HepG2 (cell line): ENCODE results near the gene OGFR. TPM values are rescaled to one million over a fixed set of nuclear protein-coding genes. Genes with fewer than 3 reads are reported as not detected.

Experiments used
- ATAC-seq: fragments of 200-7000 bp; cut with Tn5 transposase; 3 replicates; pipeline ENCODE4 v1.9.1; 2020; ENCODE audit warnings: mild to moderate bottlenecking, moderate library complexity
- BruUV-seq: library from RNA; stranded (reverse); fragments of 400-500 nt; replicated peaks from 2 replicates; lab custom pipeline; 2021; lab: Mats Ljungman, UMichigan
- CTCF ChIA-PET: fragments of 300-600 bp; formaldehyde crosslinking; extraction: SDS; loops from one replicate; lab custom pipeline; 2021; ENCODE audit warnings: low total read pairs, inconsistent platforms, low intra/inter-chr PET ratio; lab: Yijun Ruan, JAX
- POLR2A ChIA-PET: fragments of 350-600 bp; sonication (Branson Sonifier 250); formaldehyde crosslinking; loops from one replicate; lab custom pipeline; 2020; ENCODE audit warnings: antibody characterized with exemption, inconsistent platforms; lab: Yijun Ruan, JAX
- DNase-seq: peaks from one replicate; pipeline ENCODE4 v3.0.0-alpha.2; 2015; ENCODE audit warnings: low spot score
- FAIRE-seq: peaks from 3 replicates; lab custom pipeline; 2011; peaks lifted over from hg19 to GRCh38; lab: Jason Lieb, UNC
- H2AFZ ChIP-seq: one replicate; pipeline ENCODE4 v1.6.1; 2011; ENCODE audit warnings: low read length, inconsistent platforms
- H3K27ac ChIP-seq: fragments of 300-600 bp; 3 replicates; pipeline ENCODE4 v1.8.0; 2011; ENCODE audit warnings: mixed run types, mild to moderate bottlenecking, mixed read lengths, low read length, inconsistent platforms; ENCODE audit not compliant: insufficient read depth; ENCODE audit errors: extremely low read length
- H3K27me3 ChIP-seq, 2 experiments: fragments of 200-600 bp in 1 of 2; 2 replicates in 1 of 2; 3 replicates in 1 of 2; pipeline versions ENCODE4 v1.6.0 to v1.8.0; 2011; ENCODE audit warnings: low read length in 2 of 2, mild to moderate bottlenecking in 2 of 2, moderate library complexity in 2 of 2, inconsistent platforms in 1 of 2; ENCODE audit not compliant: insufficient read depth in 2 of 2, control insufficient read depth in 1 of 2
- H3K36me3 ChIP-seq, 2 experiments: fragments of 200-600 bp in 1 of 2; replicated peaks in 1 of 2; 2 replicates in 1 of 2; 3 replicates in 1 of 2; pipeline versions ENCODE4 v1.5.1 to v1.8.0; 2011; ENCODE audit warnings: low read length in 2 of 2, inconsistent platforms in 1 of 2; ENCODE audit not compliant: insufficient read depth in 2 of 2, control insufficient read depth in 1 of 2
- H3K4me1 ChIP-seq: 2 replicates; pipeline ENCODE4 v1.5.1; 2012; ENCODE audit warnings: low read length, inconsistent platforms; ENCODE audit not compliant: insufficient read depth
- H3K4me2 ChIP-seq: 2 replicates; pipeline ENCODE4 v1.6.0; 2011; ENCODE audit warnings: low read depth, low read length, inconsistent platforms
- H3K4me3 ChIP-seq, 3 experiments: fragments of 200-600 bp in 1 of 3; sonication (generic), shearing (Covaris generic) in 1 of 3; replicated peaks in 1 of 3; 2 replicates each; pipeline ENCODE4 v1.5.1; 2011 to 2016; ENCODE audit warnings: low read length in 3 of 3, inconsistent platforms in 2 of 3, low read depth in 2 of 3, mild to moderate bottlenecking in 2 of 3, control low read depth in 1 of 3, mixed read lengths in 1 of 3; ENCODE audit not compliant: insufficient read depth in 1 of 3
- H3K79me2 ChIP-seq: one replicate; pipeline ENCODE4 v1.6.1; 2011; ENCODE audit warnings: low read length, inconsistent platforms; ENCODE audit not compliant: insufficient read depth
- H3K9ac ChIP-seq: 2 replicates; pipeline ENCODE4 v1.6.0; 2011; ENCODE audit warnings: mild to moderate bottlenecking, low read depth, low read length, inconsistent platforms; ENCODE audit not compliant: insufficient read depth
- H3K9me3 ChIP-seq: 2 replicates; pipeline ENCODE4 v1.5.1; 2012; ENCODE audit warnings: mild to moderate bottlenecking, low read length
- H4K20me1 ChIP-seq: 2 replicates; pipeline ENCODE4 v1.6.0; 2011; ENCODE audit warnings: inconsistent platforms, mild to moderate bottlenecking, low read length, moderate library complexity; ENCODE audit not compliant: insufficient read depth
- ARHGAP35 ChIP-seq: sonication (generic); formaldehyde crosslinking; IDR thresholded peaks from 2 replicates; pipeline ENCODE4 v1.9.0; 2022; ENCODE audit warnings: mild to moderate bottlenecking, inconsistent platforms, moderate library complexity, missing genetic modification reagents, borderline replicate concordance
- FOXO1 ChIP-seq: sonication (generic); formaldehyde crosslinking; IDR thresholded peaks from 2 replicates; pipeline ENCODE4 v1.4.0; 2020; ENCODE audit warnings: missing genetic modification reagents
- ISX ChIP-seq: sonication (generic); formaldehyde crosslinking; conservative IDR thresholded peaks from 2 replicates; pipeline ENCODE4 v1.5.0; 2020; ENCODE audit warnings: missing genetic modification reagents
- MLLT10 ChIP-seq: sonication (generic); formaldehyde crosslinking; IDR thresholded peaks from 2 replicates; pipeline ENCODE4 v1.4.0; 2020; ENCODE audit warnings: missing genetic modification reagents
- PRMT3 ChIP-seq: sonication (generic); formaldehyde crosslinking; IDR thresholded peaks from 2 replicates; pipeline ENCODE4 v1.8.1; 2022; ENCODE audit warnings: low read depth, mild to moderate bottlenecking, moderate library complexity, missing genetic modification reagents, borderline replicate concordance
- SIX4 ChIP-seq: sonication (generic); formaldehyde crosslinking; IDR thresholded peaks from 2 replicates; pipeline ENCODE4 v1.4.0; 2020; ENCODE audit warnings: missing genetic modification reagents
- TERF1 ChIP-seq: sonication (generic); formaldehyde crosslinking; IDR thresholded peaks from 2 replicates; pipeline ENCODE4 v1.8.0; 2022; ENCODE audit warnings: mild to moderate bottlenecking, missing genetic modification reagents, moderate library complexity
- ZNF446 ChIP-seq: sonication (generic); formaldehyde crosslinking; IDR thresholded peaks from 2 replicates; pipeline ENCODE4 v1.5.0; 2020; ENCODE audit warnings: mild to moderate bottlenecking, missing genetic modification reagents
- WGBS: methylation state at CpG from one replicate; pipeline ENCODE4 v1.1.6; 2017; ENCODE audit warnings: low lambda C conversion rate; 5-methylcytosine and 5-hydroxymethylcytosine counted together
- in situ Hi-C: cut with HindIII; loops from 2 replicates; pipeline ENCODE4 v1.10.0; 2017; ENCODE audit warnings: low pct_unique_long_range_greater_than_20kb; ENCODE audit not compliant: extremely low pct_ligation_motif_present
- intact Hi-C: fragments of 100-400 bp; cut with micrococcal nuclease; formaldehyde crosslinking; loops from one replicate; pipeline ENCODE4 v1.10.0; 2022; ENCODE audit not compliant: unreplicated experiment
- polyA plus RNA-seq, 8 experiments: library from polyadenylated mRNA; depleted of rRNA in 3 of 8; stranded (reverse) in 7 of 8; unstranded in 1 of 8; fragments of >200 nt; fragmentation: Illumina TruSeq in 4 of 8; extraction: Trizol in 4 of 8; gene quantifications; 2 replicates each; pipeline versions ENCODE4 v1.2.1 to v1.2.3, GENCODE V29; 2011 to 2016; ENCODE audit warnings: low read depth in 4 of 8, missing spikeins in 1 of 8, mixed read lengths in 1 of 8; ENCODE audit not compliant: insufficient read depth in 1 of 8
- total RNA-seq, 5 experiments: library from RNA; depleted of rRNA; stranded (reverse); fragments of >200 nt; fragmentation: Illumina TruSeq; extraction: Trizol; gene quantifications; 2 replicates each; pipeline ENCODE4 v1.2.3, GENCODE V29; 2016; ENCODE audit warnings: low read depth in 1 of 5
- TF ChIP-seq, protein P1 (sequence below): sonication (generic); formaldehyde crosslinking; conservative IDR thresholded peaks from 2 replicates; pipeline ENCODE4 v1.8.0; 2022; ENCODE audit warnings: mild to moderate bottlenecking, moderate library complexity, missing genetic modification reagents
- TF ChIP-seq, protein P2 (sequence below): sonication (generic); formaldehyde crosslinking; IDR thresholded peaks from 2 replicates; pipeline ENCODE4 v1.5.0; 2020; ENCODE audit warnings: mild to moderate bottlenecking, missing genetic modification reagents
- TF ChIP-seq, protein P3 (sequence below): sonication (generic); formaldehyde crosslinking; IDR thresholded peaks from 2 replicates; pipeline ENCODE4 v1.8.1; 2022; ENCODE audit warnings: low read depth, mild to moderate bottlenecking, missing genetic modification reagents

OGFR gene
- total and polyA plus RNA-seq, 2 of the 13 experiments (the other 11 are each of a cell fraction or from before 2014, with no cell fraction given): 47.7 to 81.8 TPM

DNA sequence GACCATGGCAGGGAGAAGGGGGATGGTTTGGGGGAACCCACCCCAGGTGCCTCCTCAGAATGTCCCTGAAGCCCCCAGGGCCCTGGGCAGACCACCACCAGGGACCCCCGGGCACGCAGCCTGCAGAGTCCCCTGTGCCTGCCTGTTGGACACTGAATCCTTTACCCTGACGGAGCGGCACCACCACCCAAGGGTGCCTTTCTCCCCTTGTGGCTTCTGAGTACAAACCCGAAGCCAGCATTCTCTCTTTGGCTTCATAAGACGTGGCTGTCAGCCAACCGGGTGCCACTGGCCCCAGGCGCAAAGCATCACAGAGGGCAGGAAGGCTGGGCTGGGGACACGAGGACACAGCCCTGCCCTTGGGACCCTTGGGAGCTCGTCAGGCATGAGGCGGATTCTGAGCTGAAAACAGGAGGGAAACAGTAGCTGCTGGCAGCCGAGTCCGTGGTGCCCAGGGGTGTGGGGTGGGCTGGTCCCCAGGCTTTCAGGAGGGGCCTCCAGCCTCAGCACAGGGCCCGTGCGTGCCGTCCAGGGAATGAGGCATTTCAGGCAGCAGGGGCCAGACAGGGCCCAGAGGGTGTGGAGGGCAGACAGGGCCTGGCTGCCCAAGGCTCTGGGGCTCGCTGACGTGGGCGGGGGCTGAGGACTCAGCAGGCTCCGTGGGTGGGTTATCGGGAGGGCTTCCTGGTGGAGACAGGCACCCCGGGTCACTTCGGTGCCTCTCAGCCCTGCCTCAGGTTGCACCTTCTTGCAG, 15.8 kb downstream of the OGFR start (continued):
- TF ChIP-seq, protein P1, sequence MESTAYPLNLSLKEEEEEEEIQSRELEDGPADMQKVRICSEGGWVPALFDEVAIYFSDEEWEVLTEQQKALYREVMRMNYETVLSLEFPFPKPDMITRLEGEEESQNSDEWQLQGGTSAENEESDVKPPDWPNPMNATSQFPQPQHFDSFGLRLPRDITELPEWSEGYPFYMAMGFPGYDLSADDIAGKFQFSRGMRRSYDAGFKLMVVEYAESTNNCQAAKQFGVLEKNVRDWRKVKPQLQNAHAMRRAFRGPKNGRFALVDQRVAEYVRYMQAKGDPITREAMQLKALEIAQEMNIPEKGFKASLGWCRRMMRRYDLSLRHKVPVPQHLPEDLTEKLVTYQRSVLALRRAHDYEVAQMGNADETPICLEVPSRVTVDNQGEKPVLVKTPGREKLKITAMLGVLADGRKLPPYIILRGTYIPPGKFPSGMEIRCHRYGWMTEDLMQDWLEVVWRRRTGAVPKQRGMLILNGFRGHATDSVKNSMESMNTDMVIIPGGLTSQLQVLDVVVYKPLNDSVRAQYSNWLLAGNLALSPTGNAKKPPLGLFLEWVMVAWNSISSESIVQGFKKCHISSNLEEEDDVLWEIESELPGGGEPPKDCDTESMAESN (CRISPR knock-in tag): no peak
- TF ChIP-seq SIX4 (CRISPR knock-in tag) (no peak), TERF1 (CRISPR knock-in tag) (no peak), ARHGAP35 (no peak), MLLT10 (CRISPR knock-in tag) (no peak)

GRCh38 chr20:62820962-62821725, 16.5 kb downstream of the OGFR start:
- H3K27ac ChIP-seq: no peak overlapping the region
- H4K20me1 ChIP-seq: peaks cover 4% of the 10 kb centered on the region; the same call in 1 of the 2 replicates
- in situ Hi-C loops (no loop called here), intact Hi-C loops (loop anchor here (5.0 kb wide), 1 partner anchor 41 kb away; the partner anchor contains the start of gene TCFL5)
- ChIA-PET POLR2A (interaction anchor here (6.8 kb wide), 1 partner anchor 26 kb away, joined by 64 read pairs; the partner anchor contains the start of gene MRGBP), CTCF (no interaction called here)
- DNase-seq: no peak
- no peak for ATAC-seq
- no TSS peak for BruUV-seq
- no peaks in the 10 kb centered on the region for H3K36me3 ChIP-seq
- peaks cover 6% of the 10 kb centered on the region for H3K79me2 ChIP-seq
- H3K27me3 ChIP-seq: no peaks in the 10 kb centered on the region
- no peak overlapping the region for H2AFZ ChIP-seq
- peaks cover 77% of the 10 kb centered on the region for H3K4me1 ChIP-seq
- H3K9me3 ChIP-seq: no peaks in the 10 kb centered on the region
- no peak overlapping the region for H3K4me3 ChIP-seq
- H3K9ac ChIP-seq: 0 out of 2 replicates have a peak overlapping the region, but pooled peaks have one; percentile 9
- 86% methylated on average over 18 of the region's 19 CpGs for WGBS
- H3K4me2 ChIP-seq: 0 out of 2 replicates have a peak overlapping the region, but pooled peaks have one; percentile 81
- no peak for FAIRE-seq
- 0 out of 2 replicates have a peak, but pooled peaks have one; percentile 3 for TF ChIP-seq FOXO1
- peak; percentile 48; the same call in 1 of the 2 replicates for TF ChIP-seq ZNF446 (CRISPR knock-in tag)
- TF ChIP-seq, protein P2, sequence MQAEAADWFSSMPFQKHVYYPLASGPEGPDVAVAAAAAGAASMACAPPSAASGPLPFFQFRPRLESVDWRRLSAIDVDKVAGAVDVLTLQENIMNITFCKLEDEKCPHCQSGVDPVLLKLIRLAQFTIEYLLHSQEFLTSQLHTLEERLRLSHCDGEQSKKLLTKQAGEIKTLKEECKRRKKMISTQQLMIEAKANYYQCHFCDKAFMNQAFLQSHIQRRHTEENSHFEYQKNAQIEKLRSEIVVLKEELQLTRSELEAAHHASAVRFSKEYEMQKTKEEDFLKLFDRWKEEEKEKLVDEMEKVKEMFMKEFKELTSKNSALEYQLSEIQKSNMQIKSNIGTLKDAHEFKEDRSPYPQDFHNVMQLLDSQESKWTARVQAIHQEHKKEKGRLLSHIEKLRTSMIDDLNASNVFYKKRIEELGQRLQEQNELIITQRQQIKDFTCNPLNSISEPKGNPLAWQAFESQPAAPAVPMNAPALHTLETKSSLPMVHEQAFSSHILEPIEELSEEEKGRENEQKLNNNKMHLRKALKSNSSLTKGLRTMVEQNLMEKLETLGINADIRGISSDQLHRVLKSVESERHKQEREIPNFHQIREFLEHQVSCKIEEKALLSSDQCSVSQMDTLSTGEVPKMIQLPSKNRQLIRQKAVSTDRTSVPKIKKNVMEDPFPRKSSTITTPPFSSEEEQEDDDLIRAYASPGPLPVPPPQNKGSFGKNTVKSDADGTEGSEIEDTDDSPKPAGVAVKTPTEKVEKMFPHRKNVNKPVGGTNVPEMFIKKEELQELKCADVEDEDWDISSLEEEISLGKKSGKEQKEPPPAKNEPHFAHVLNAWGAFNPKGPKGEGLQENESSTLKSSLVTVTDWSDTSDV (CRISPR knock-in tag): no peak
- TF ChIP-seq, protein P3, sequence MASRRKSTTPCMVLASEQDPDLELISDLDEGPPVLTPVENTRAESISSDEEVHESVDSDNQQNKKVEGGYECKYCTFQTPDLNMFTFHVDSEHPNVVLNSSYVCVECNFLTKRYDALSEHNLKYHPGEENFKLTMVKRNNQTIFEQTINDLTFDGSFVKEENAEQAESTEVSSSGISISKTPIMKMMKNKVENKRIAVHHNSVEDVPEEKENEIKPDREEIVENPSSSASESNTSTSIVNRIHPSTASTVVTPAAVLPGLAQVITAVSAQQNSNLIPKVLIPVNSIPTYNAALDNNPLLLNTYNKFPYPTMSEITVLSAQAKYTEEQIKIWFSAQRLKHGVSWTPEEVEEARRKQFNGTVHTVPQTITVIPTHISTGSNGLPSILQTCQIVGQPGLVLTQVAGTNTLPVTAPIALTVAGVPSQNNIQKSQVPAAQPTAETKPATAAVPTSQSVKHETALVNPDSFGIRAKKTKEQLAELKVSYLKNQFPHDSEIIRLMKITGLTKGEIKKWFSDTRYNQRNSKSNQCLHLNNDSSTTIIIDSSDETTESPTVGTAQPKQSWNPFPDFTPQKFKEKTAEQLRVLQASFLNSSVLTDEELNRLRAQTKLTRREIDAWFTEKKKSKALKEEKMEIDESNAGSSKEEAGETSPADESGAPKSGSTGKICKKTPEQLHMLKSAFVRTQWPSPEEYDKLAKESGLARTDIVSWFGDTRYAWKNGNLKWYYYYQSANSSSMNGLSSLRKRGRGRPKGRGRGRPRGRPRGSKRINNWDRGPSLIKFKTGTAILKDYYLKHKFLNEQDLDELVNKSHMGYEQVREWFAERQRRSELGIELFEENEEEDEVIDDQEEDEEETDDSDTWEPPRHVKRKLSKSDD (CRISPR knock-in tag): no peak
- no peak for TF ChIP-seq PRMT3 (CRISPR knock-in tag)
- TF ChIP-seq ISX (CRISPR knock-in tag): no peak
